ENCODE measurements around the gene ZNF888. TPM values are rescaled to one million over a fixed set of nuclear protein-coding genes. Genes with fewer than 3 reads are reported as not detected.

Gene ZNF888
- total RNA-seq = 1 to 10 TPM in 1 of 2 donors, under 1 TPM in 1; 0.74 to 1.3 TPM

DNA sequence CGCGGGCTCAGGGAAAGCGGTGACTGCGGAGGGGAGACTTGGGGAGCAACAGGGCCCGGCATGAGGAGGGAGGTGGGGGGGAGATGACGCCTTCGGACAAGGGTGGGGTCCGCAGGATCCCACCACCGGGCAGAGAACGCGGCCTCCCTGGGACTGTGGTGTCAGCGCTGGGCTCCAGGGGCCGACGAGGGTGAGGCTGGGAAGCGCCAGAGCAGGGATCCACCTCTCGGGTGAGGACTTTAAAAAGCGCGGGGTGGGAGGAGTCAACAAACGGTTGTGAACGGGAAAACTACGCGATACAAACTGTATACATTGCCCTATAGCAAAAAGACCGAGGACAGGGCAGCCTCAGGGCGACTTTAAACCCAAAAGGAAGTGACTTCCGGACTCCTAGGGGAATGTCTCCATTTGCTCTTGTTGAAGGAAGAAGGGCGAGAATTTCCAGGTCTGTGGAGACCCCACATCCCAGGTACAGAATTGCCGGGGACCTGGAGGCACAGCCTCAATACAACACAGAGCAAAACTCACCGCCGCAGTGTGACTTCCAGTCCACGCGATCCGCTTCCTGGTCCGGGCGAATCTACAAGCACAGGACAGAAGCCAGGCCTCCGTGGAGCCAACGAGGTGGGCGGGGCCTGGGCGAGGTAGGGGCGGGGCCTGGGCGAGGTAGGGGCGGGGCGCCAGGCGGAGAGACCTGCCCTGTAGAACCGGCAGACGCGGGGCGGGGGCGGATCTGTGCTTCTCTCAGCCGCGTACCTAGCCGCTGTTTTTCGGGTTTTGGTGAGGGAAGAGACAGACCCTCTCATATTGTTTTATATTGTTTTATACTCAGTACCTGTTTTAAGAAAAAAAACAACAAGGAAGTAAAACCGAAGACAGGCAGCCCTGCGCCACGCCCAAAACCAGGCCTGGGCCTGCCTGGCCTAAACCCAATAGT, at the start of gene ZNF888:
TSS of gene ZNF888 (minus strand) at position 588 of the 937 bp plus-strand sequence. CDS start 5,555 bp downstream, outside the sequence.
- Histone ChIP-seq H3K4me3 (peak within 1 kb of the TSS; percentile 64 to 80), H3K36me3 (no peaks in the 10 kb centered on the region), H3K9me3 (no peaks in the 10 kb centered on the region), H3K27ac (peak within 1 kb of the TSS; percentile 69 to 85), H3K27me3 (no peaks in the 10 kb centered on the region), H3K4me1 (peaks cover 0 to 15% of the 10 kb centered on the region in 2 donors)
- TF ChIP-seq, protein P1, sequence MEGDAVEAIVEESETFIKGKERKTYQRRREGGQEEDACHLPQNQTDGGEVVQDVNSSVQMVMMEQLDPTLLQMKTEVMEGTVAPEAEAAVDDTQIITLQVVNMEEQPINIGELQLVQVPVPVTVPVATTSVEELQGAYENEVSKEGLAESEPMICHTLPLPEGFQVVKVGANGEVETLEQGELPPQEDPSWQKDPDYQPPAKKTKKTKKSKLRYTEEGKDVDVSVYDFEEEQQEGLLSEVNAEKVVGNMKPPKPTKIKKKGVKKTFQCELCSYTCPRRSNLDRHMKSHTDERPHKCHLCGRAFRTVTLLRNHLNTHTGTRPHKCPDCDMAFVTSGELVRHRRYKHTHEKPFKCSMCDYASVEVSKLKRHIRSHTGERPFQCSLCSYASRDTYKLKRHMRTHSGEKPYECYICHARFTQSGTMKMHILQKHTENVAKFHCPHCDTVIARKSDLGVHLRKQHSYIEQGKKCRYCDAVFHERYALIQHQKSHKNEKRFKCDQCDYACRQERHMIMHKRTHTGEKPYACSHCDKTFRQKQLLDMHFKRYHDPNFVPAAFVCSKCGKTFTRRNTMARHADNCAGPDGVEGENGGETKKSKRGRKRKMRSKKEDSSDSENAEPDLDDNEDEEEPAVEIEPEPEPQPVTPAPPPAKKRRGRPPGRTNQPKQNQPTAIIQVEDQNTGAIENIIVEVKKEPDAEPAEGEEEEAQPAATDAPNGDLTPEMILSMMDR (IDR thresholded peaks at IDR 0.05) = no peak
- peak; percentile 91 for DNase-seq (ENCODE audit: low spot score)

DNA sequence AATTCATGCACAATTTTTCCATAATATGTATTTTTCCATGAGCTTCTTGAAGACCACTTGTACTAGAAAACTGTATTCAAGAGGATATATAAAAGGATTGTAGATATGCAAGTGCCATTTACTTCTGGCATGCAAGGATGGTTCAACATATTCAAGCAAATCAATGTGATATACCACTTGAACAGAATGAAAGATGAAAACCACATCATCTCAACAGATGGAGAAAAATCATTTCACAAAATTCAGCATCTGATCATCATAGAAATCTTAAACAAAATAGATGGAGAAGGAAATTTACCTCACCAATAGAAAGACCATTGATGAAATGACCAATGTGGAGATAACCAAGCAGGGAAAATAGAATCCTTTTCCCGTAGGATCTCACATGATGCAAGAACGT, 44.5 kb upstream of the ZNF888 start:
- TF ChIP-seq, protein P1 (IDR thresholded peaks at IDR 0.05) = no peak
- no peak for DNase-seq (ENCODE audit: low spot score)
- Histone ChIP-seq H3K4me3 (no peak overlapping the region), H3K9me3 (no peaks in the 10 kb centered on the region), H3K27ac (no peak overlapping the region), H3K36me3 (no peaks in the 10 kb centered on the region), H3K4me1 (no peaks in the 10 kb centered on the region), H3K27me3 (no peaks in the 10 kb centered on the region)

DNA sequence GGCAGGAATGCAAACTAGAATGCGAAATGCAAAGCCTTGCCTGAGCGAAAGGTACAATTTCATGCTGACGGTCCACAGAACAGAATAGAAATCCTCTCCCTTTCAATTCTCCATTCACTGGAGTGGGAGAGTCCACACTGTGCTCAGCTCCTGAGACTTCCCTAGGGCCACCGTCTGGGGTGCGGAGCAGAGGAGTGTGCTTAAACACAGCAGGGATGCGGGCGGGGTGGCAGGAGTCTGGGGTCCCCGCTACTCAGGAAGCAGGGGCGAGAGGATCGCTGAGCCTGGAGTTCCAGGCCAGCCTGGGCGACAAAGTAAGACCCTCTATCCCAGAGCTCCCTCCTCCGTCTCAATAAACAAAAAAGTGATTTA, 40.0 kb upstream of the ZNF888 start:
- H3K4me3 ChIP-seq = peak overlapping the region; percentile 60 to 77
- no peaks in the 10 kb centered on the region for H3K27me3 ChIP-seq
- DNase-seq (ENCODE audit: low spot score) = no peak
- TF ChIP-seq, protein P1 (IDR thresholded peaks at IDR 0.05) = no peak
- H3K4me1 ChIP-seq = peaks cover 0 to 11% of the 10 kb centered on the region in 2 donors
- H3K27ac ChIP-seq = peak overlapping the region; percentile 76 to 79
- no peaks in the 10 kb centered on the region for H3K36me3 ChIP-seq
- no peaks in the 10 kb centered on the region for H3K9me3 ChIP-seq

DNA sequence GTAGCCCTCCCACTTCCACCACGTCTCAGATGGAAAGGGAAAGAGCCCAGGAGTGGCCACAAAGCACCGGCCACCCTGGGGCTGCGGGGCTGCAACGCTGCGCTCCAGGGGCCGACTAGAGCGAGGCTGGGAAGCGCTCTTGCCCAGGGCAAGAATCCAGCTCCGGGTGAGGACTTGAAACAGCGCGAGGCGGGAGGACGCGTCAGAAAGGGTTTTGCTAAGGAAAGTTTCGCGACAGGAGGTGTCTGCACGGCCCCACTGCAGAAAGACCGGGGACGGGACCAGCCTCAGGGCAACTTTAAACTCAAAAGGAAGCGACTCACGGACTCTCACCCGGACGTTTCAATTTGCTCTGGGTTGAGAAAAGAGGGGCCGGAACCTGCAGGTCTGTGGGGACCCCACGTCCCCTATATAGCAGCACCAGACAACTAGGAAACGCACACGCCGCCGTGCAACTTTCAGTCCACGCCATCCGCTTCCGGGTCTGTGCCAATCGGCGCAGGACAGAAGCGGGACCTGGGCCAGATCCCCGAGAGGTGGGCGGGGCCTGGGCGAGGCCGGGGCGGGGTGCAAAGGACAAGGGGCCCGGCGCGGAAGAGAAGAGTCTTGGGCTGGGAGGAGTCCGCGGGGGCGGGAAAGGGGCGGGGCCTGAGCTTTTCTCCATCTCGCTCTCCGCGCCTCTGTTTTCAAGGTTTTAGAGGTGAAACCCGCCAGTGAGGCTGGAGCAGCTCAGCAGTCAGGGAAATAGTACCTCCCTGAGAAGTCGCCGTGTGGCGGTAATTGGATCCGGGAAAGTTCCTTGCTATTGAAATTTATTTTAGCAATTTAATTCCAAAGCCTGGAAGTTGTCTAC, 39.4 kb upstream of the ZNF888 start, which contains the start of gene ZNF816:
TSS of gene ZNF816 (minus strand) at position 488 of the 853 bp plus-strand sequence. CDS start 6,792 bp downstream, outside the sequence.
- TF ChIP-seq, protein P1 (IDR thresholded peaks at IDR 0.05) = no peak

DNA sequence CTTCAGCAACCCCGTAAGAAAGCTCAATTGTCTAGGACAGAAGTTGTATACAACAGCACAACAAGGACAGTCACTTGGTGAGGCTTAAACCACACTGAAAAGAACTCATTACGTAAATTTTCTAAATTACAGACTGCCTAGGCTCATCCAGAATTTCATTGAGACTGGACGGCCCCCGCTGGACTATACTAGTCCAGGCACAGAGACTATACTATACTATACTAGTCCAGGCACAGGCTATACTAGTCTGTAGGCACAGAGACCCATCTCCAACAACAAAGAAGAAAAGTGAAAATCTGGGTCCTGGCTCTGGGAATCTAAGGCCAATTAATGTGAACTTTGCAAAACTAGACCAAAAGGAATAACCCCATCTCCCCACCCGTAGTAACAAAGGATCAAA, 38.8 kb upstream of the ZNF888 start:
- Histone ChIP-seq H3K27ac (peak overlapping the region; percentile 76 to 79), H3K9me3 (peaks cover 0 to 6% of the 10 kb centered on the region in 2 donors), H3K4me1 (peaks cover 0 to 11% of the 10 kb centered on the region in 2 donors), H3K4me3 (peak overlapping the region; percentile 60 to 77), H3K27me3 (no peaks in the 10 kb centered on the region), H3K36me3 (peaks cover 3% of the 10 kb centered on the region)
- TF ChIP-seq, protein P1 (IDR thresholded peaks at IDR 0.05) = no peak
- DNase-seq (ENCODE audit: low spot score) = no peak

More for the DNA sequence above, 39.4 kb upstream of the ZNF888 start, which contains the start of gene ZNF816:
- no peaks in the 10 kb centered on the region for H3K36me3 ChIP-seq
- peaks cover 0 to 4% of the 10 kb centered on the region in 2 donors for H3K9me3 ChIP-seq
- H3K4me3 ChIP-seq = peak within 1 kb of the TSS; percentile 60 to 77
- H3K27me3 ChIP-seq = no peaks in the 10 kb centered on the region
- peaks cover 0 to 11% of the 10 kb centered on the region in 2 donors for H3K4me1 ChIP-seq
- DNase-seq (ENCODE audit: low spot score) = peak; percentile 97
- H3K27ac ChIP-seq = peak within 1 kb of the TSS; percentile 76 to 79

Measured in right atrium auricular region (tissue), 2 donors.